Stimulated activated CD8-positive, alpha-beta memory T cell treated with anti-CD3 and anti-CD28 coated beads, Interleukin-15, amount 100 ng/mL, for 48 hours (primary cell): ENCODE measurements around the gene MRM1.

Experiments
- DNase-seq, 2 donors: peaks; one replicate each; pipeline ENCODE4 v3.0.0-alpha.2; 2020; ENCODE audit warnings: low read depth in 2 of 2

MRM1 gene

GRCh38 chr17:36631022-36631421 lies 29.6 kb downstream of the MRM1 start:
- DNase-seq: no peak

- DNase-seq: no peak
These were observed 31.8 kb downstream of the MRM1 start for GRCh38 chr17:36632916-36633771.

- DNase-seq: no peak
These were observed 39.0 kb downstream of the MRM1 start for GRCh38 chr17:36640346-36640745.

DNA sequence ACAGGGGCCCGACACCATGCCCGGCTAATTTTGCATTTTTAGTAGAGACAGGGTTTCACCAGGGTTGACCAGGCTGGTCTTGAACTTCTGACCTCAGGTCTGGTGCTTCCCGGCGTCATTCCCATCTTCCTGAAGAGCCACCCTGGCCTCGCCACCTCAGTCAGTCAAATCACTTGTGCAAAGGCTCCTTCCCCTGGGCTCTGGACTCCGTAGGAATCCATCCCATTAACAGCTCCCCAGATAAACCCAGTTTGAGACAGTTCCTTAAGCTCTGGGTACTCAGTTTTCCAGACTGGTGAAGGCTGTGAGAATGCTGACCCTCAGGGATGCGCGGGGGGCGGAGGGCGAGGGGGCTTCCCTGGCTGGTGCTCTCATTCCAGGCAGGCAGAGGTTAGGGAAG lies 39.5 kb downstream of the MRM1 start:
- no peak for DNase-seq

GRCh38 chr17:36641331-36641876 lies 40.0 kb downstream of the MRM1 start:
- no peak for DNase-seq

- DNase-seq: no peak
These were observed 40.8 kb downstream of the MRM1 start for GRCh38 chr17:36641877-36642845.

DNA sequence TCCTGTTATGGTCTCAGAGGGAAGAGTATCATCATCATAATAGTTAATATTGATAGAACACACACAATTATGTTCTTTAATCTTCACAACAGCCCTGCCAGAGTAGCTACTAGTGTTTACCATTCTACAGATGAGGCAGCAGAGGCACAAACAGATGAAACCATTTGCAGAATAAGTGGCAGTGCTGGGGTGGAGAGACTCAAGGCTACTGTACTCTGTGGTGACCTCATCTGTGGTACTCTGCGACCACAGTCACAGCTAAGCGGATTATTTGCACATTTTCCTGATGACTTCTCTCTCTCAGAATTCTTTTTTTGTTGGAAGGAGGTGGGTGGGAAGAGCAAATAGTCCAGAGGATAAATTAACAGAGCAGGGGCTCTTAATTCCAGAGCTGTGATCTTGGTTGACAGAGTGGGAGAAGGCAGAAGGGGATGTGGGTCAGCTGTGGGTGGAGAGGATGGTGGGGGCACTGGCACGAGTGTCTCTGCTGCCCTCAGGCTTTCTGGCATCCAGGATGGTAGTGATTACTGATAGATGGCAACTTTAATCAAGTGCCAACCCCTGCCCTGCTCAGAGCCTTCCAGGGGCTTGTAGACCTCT lies 41.8 kb downstream of the MRM1 start:
- no peak for DNase-seq

DNA sequence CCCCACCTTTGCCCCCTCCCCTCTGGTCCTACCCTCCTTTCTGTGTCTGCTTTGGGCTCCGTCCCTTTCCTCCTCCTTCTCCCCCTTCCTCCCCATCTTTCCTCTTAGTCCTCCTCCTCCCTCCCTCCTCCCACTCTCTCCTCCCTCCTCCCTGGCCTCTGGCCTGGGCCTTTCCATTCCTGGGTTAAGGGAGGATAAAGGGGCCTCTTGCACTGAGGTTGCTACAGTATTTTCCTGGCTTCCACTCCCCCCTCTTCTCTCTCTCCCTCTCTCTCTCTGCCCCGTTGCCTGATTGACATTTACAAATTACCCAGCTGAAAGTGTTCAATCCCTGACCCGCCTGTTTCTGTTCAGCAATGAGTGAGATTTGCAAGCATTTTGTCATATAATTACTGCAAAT lies 44.0 kb downstream of the MRM1 start:
- no peak for DNase-seq

- no peak for DNase-seq
These were observed 46.3 kb downstream of the MRM1 start for GRCh38 chr17:36647636-36648035.

DNA sequence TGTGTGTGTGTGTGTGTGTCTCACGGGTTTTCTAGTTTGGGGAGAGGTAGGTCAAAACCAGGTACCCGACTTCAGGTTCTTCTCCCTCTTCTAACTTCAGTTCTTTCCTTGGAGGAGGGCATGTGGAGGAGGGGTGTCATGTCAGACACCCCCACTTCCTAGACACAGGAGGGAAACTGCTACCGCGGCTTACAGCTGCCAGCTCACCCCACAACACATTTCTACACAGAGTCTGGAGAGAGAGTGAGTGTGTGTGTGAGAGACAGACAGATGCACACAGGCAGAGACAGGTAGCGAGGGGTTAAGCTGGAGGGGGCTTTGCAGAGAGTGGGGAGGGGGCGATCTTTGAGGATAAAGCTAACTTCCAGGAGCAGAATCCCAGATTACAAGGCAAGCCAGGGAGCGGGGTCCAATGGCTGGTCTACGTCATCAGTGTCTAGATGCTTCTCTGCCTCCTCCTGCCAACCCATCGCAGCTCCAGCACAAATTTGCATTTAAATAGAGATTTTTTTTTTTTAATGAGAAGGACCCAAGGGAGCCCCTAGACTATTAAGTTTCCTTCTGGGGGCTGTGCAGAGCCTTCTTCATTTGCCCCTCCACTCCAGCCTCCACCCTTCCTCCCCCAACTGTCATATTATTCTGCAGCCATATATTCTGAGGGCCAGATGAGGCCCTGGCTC lies 48.9 kb downstream of the MRM1 start:
- DNase-seq: no peak

GRCh38 chr17:36653374-36653773 lies 52.0 kb downstream of the MRM1 start:
- DNase-seq: no peak

GRCh38 chr17:36653856-36654255 lies 52.5 kb downstream of the MRM1 start:
- no peak for DNase-seq

- no peak for DNase-seq
These were observed 54.3 kb downstream of the MRM1 start for GRCh38 chr17:36655726-36656125.

DNA sequence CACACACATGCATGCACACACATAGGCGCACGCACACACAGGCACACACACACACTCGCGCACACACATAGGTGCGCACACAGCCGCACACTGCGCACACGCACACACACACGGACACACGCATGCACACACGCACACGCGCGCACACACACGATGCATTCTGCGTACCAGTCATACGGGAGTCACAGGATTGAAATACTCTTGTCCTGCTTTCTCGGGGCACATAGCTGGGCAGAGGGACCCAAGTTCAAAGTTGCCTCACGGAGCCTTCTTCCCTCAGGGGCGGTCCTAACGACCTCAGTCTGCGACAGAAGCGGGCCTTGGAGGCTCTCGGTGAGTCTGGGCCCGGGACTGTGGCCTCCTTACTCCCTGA lies 56.0 kb downstream of the MRM1 start:
- no peak for DNase-seq

DNA sequence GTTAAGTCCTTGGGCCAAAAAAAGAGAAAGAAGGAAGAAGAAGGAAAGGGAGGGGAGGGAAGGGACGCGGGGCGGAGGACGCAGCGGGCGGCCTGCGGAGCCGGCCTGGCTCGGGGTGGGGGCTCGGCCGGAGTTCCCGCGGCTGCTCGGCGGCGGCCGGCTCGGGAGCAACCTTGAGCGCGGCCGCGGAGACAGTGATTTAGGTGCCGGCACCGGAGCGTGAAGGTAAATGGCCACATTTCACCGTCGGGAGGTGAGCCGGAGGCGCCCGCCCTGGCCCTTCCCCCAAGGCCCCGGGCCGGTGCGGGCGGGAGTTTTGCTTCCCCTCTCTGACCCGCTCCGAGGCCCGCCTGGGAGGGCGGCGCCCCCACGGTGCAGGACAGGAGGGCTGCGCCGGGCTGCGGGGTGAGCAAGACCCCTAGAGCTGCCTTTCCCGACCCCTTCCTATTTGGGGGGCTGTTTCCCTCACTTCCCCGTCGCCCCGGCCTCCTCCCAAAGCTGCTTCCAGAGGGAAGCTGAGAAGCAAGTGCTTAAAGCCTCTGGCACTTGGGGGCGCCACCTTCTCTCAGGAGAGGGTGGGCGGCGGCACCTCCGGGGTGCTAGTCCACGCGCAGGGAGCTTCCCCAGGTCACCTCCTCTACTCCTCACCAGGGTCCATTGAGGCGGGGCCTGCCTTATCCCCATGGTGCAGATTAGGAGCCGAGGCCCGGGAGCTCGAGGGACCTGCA lies 56.5 kb downstream of the MRM1 start:
- no peak for DNase-seq
